Stimulated activated CD8-positive, alpha-beta memory T cell treated with anti-CD3 and anti-CD28 coated beads, Interleukin-15, amount 100 ng/mL, for 24 hours (primary cell): ENCODE measurements around the gene CHST11.
"Not testable (repeated sequence)": the region's sequence is repeated elsewhere in the genome, so short reads cannot be mapped to it uniquely, and the experiment has no call there.

ENCODE experiments used
- DNase-seq: peaks from one replicate; pipeline ENCODE4 v3.0.0-alpha.2; 2020; ENCODE audit warnings: low read depth

CHST11 gene

DNA sequence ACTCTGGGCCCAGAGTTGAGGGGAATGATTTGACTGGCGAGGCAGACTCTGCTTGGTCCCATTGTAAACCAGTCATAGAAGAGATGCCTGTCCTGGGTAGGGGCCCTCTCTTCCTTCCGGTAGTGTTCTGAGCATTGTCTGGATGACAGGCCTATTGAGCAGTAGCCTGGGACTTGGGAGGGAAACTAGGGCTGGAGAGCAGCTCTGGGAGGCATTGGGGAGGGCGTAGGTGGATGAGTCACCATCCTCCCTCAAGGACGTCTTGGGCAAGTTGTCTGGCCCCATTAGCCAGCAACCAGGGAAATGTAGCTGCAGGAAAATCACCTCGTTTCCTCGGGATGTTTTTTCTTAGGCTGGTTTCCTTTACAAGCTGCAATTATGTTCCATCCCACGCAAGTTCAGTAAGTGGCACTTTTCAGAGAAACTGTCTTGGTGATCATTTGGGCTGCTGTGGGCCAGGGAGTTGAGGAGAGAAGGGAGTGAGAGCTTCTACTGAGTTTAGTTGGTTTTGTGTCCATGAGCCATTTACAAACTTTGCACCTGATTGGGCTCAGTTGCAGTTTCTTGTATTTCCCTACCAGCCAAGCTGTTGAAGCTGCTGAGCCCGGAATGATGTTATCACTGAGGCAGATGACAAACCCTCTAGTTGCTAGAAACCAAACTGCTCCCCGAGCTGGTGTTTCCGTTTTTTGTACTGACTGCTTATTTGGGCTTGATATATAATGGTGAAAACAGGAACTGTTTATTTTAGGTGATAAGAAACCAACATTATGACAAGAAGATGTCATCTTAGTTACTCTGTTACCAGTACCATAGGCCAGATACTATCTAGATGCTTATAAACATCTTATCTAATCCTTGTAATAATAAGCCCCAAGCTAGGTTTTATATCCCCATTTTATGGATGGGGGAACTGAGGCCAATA, 147.6 kb downstream of the CHST11 start:
- no peak for DNase-seq

DNA sequence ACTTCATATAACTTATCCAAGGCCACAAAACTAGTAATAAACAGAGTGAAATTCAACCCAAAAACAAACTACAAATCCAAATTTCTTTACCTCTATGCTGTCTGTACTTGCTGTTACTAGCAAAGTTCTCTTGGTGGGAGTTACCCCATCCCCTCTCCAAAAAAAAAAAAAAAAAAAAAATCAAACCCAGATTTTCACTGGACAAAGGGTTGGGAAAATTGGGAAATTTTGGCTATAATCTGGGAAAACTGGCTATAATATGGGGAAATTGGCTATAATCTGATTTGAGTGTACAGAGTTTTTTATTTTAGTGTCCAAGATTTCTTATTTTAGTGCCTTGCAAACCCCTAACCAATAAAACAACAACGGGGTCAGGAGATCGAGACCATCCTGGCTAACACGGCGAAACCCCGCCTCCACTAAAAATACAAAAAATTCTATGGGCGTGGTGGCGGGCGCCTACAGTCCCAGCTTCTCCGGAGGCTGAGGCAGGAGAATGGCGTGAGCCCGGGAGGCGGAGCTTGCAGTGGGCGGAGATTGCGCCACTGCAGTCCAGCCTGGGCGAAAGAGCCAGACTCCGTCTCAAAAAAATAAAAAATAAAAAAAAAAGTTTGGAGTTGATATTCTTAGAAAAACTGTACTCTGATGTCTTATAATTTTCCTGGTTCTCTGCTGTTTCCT, 148.4 kb downstream of the CHST11 start:
- no peak for DNase-seq

DNA sequence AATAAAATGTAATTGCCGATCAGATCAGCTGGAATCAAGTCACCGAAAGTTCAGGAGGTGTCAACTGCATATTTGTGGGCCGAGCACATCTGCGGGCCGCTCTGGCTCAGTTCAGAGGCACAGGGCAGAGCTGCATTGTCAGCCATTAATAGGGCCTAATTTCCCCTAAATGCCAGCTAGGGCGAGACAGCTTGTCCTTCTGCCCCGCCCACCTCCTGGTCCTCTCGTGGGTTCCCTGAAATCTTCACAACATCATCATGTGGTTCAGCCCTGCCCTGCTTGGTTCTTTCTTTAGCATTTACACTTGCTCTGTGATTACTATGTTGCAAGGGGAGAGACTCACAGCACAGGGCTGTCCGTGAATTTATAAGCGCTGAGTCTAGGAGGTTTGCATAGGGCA, 148.9 kb downstream of the CHST11 start:
- no peak for DNase-seq

DNA sequence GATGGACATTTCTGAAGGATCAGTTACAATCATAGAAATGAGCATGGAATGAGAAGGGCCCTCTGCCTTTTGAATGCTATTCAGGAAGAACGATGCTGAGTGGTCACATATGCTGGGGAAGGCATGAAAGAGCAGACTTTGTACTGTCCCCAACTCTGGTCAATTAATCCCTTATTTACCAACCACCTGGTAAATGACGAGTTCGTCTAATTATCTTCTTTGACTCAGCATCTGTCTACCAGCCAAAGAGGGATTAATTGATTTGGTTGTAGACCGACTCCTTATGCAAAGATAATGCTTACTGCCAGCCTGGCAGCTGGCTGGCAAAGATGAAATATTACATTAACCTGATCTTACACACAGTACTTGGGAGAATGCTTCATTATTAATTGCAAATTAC, 152.2 kb downstream of the CHST11 start:
- no peak for DNase-seq

DNA sequence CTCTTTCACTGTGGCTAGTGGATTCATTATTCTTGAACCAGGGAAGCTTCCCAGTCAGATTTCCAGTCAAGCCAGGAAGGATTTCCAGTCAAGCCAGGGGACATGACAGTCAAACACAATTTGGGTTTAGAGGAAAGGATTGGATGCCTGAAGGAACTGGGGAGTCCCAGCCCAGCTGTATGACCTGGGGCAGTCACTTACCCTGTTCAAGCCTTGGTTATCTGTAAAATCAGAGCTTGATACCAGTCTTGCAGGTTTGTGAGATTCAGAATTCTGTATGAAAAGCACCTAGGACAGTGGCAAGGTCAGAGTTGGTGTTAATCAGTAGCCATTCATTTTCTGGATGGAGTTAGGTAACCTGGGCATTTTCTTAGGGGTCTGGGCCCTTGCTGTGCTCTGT, 152.7 kb downstream of the CHST11 start:
- DNase-seq = no peak

DNA sequence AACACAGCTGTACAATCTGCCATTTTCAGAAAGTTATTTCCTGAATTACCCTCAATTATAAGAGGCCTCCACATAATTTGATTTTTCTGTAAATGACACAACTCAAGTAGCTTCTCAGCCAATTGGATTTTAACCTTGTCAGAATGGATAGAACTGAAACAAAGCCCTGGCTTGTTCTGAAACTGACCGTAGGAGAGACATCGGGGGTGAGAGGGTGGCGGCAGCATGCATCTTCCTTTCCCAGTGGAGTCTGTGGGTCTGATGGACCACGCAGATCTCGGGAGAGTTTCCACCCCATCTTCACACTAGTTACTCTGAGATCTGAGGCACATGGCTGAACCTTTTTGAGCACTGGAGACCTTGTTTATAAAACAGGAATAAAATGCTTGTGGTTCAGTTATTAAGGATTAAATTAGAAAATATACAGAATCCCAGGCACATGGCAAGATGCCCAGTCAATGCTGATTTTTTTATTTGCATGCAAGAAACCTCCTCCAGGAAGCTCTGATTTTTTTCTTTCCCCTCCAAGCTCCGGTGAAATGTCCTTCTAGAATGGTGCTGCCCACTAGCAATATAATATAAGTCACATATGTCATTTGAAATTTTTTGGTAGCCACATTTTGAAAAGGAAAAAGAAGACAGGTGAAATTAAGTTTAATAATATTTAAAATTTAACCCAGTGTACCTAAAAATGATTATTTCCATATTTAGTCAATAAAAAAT, 153.9 kb downstream of the CHST11 start:
- DNase-seq = no peak

DNA sequence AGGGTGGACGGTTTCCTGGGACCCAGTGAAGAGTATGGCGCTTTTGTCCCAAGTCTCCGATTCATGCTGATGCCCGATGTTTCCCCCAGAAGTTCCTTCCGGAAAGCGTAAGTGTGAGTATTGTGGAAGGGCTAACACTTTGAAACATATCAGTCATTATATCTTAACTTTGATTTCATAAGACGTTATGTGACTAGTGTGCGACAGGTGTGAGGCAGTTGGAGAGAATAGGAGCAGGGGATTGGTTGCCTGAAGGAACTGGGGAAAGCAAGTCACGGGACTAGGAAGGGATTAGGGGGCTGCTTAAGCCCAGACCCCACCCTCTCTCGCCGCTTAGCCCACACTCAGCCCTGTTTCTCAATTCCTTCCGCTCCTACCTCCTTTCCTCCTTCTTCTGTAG, 154.9 kb downstream of the CHST11 start:
- DNase-seq = no peak

DNA sequence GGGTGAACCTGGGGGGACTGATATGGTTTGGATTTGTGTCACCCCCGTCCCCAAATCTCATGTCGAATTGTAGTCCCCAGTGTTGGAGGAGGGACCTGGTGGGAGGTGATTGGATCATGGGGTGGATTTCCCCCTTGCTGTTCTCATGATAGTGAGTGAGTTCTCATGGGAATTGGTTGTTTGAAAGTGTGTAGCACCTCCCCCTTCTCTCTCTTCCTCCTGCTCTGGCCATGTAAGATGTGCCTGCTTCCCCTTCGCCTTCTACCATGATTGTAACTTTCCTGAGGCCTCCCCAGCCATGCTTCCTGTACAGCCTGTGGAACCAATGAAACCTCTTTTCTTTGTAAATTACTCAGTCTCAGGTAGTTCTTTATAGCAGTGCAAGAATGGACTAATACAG, 156.6 kb downstream of the CHST11 start:
- DNase-seq = not testable (repeated sequence)

DNA sequence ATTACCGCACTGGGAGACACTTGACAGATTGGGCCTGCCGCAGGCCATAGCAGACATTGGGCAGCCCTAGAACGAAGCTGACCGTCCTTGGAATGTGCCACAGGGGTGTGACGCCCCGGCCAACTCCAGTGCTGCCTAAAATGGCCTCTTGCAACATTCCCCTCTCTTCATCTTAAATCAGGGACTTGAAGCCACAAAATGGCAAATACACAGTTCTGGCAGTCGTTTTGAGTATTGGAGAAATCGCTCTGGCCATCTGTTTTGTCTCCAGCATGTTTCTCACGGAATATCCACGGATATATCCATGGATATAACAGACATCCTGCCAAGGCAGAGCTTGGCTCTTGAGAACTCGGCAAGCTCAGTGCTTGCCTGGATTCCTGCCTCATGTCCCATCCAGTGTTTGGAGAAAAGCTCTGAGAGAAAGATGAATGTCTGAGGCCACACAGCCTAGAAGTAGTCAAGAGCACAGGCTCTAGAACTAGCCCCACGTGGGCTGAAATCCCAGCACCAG, 158.4 kb downstream of the CHST11 start:
- no peak for DNase-seq

DNA sequence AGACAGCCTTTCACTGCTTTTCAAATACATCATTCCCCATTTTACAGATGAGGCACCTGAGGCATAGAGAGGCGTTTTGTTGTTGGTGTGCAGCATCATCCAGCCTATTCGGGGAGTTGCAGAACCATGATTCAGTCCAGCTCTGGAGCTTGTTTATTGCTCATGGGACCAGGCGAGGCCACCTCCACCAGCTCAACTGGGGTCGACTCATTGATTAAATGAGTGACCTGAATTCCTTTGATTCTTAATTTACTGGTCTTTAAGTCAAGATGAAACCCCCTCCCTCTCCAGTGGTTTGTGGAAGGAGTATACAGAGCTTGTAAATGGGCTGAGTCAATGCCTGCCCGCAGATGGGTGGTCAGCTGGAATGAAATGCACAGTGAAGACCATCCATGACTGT, 161.9 kb downstream of the CHST11 start:
- no peak for DNase-seq

DNA sequence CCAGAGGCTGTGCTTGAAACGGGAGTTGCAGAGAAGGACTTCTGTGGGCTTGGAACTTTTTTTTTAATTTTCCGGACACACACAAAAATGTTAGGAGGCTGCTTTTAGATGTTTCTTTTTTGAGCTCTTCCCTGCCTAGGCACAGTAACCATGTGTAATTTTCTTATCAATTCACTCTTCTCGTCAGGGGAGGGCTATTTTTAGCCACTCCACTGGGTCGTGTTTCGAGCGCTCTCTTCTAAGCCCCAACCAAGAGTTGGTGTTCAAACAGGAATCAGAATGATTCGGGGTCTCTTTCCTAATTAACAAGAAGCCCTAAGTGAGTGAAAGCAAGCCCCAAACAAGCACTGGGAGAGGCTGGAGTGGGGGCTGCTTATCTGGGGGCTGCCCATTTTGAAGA, 162.6 kb downstream of the CHST11 start:
- no peak for DNase-seq

DNA sequence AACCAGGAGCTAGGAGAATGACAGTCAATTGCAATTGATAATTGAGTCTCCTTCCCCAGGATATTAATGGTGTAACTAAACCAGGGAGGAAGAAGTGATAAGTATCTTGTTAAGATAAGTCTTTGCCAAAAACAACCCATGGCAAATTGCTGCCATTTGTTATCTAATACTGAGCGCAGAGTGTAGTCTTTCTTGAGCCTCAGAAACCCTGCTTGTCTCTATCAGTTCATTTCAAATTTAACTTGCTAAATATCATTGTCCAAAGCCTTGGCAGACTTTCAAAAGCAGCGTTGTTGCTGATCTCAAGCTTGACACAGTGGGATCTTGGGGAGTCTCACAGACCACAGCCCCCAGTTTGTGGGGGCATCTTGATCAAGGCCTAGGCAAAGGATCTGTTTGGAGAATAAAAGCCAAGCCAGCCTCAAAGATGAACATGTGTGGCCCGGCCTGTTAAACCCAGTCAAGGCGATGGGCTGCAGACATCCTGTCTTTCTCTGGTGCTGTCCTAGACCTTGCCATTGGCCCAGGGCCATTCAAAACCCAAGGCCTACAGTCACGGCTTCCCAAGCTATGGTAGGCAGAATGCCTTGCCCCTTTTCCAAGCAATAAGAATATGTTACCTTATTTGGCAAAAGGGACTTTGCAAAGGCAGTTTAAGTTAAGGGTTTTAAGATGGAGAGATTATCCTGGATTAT, 164.2 kb downstream of the CHST11 start:
- DNase-seq = no peak

DNA sequence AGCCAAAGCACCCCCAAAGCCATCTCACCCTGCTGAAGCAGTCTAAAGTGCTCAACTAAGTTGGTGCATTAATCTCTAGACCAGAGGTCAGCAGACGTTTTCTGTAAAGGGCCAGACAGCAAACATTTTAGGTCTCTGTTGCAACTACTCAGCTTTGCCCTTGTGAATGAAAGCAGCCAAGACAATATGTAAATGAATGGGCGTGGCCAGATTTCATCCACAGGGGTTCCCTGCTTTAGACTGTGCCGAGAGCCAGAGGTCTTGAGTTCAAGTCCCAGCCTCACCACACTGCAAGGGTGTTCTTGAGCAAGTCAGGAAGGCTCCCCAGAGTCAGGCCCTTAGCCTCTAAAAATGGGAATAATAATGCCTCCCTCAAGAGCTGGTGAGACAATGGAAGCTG, 166.2 kb downstream of the CHST11 start:
- DNase-seq = no peak

DNA sequence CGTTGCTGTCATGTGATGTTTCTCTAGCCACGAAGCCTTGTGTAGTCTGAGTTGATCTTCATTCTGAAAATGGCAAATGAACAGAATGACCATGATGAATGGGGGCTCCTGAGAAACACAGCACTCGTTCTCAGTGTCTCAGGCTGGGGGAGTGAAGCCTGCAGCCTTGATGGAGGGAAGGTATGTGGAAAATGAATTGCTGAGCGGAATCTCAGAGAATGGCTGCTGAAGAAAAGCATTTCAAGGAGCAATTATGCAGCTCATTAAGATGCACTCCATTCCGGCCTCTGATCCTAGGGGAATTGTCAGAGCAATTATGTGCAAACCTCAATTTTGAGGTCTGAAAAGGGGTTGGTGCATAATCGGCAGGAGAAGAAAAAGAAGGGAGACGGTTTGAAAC, 167.1 kb downstream of the CHST11 start:
- no peak for DNase-seq

DNA sequence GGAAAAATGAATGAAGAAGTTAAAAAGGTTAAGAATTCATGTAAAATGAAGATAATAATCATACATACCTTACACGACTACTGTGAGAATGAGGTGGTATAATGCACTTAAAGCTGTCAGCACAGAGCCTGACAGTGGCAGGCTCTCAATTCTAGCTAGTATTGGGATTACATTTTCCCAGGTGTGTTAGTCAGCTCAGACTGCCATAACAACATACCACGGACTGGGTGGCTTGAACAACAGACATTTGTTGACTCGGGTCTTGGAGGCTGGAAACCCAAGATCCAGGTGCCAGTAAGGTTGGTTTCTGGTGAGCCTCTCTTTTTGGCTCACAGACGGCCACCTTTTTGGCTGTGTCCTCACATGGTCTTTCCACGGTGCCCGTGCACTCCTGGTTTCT, 167.8 kb downstream of the CHST11 start:
- no peak for DNase-seq

DNA sequence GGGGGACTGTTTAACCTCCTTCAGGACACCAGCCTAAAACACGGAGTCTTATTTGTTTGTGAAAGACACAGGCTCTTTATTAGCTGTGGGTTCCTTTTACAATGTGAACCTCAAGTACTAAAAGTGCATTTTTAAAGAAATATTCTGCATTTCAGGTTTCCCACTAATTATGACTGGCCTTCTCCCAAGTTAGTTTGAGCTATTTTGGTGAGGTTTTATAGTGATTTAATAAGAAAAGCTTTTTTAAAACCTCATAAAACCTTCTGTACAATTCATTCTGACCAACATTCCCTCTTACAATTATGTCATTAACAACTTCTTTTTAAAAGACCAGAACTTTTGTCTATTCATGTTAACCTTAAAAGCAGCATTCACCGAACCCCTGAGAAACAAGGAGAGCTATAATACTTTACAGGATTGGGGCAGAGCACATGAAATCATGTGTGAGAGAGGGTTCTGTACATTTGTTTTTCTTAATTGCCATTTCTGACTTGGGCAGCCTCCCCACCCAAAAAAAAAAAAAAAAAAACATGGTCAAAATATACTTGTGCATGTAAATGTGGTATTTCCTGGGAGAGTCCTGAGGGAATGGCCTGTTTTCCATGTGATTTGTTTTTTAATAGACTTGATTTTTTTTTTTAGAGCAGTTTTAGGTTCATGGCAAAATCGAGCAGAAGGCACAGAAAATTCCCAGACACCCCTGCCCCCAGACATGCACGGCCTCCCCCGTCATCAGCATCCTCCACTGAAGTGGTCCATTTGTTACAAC, 169.5 kb downstream of the CHST11 start:
- DNase-seq = no peak

DNA sequence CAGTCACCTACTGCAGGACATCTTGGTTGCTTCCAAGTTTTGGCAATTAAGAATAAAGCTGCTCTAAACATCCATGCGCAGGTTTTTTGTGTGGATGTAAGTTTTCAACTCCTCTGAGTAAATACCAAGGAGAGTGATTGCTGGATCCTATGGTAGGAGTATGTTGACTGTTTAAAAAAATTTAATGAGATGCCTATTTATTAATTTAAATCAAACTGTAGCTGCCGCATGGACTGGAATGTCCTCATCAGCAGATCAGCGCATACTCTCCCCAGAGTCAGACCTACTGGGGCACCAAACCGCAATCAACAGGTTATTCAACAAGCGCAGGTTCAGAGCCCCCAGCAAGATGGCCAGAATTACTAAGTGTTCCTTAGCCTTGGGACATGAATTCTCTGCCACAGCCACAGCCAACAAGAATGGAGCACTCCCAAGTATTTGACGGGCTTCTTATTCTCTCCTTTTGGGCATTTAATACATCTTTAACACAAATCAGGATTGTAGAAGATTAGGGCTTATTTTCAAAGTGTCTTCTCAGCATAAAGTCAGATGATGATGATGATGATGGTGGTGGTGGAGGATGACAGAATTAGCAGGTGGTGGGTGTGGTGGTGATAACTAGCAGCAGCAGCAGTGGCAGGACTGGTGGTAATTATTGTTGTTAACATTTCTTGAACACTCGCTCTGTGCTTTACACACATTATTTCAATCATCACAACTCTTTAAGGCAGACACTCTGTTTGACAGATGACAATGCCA, 170.7 kb downstream of the CHST11 start:
- DNase-seq = no peak

DNA sequence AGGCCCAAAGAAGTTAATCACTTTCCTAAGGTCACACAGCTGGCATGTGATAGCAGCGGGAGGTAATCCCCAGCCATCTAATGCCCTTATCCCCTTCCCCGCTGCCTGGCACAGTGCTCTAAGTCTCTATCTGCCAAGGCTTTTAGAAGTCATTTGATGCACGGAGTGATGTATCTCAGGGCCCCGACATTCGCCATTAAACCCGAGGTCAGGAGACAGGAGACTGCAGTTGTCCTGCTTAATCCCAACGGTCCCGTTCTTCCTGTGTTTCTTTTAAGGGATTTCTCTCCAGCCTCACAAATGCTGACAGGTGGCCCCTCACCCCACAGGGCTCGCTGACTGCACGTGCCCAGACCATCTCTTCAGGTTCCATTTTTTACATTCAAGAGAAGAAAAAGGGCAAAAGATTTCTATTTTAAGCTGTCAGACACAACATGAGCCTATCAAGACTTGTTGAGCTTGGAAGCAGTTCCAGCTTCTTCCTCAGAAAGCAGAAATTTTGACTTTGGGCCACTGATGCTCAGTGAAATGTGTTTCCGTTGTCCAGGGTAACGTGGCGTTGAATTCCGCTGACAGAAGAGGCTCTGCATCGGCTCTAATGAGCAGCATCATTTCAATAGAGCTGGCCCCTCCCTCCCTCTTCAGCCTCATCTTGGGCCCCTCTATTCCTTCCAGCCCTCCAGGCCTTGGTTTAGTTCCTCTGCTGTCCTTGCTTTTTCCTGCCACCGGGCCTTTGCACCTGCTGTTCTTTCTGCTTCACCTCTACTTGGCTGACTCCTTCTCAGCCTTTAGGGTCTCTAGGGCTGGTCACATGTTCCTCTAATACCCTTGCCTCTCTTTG, 171.5 kb downstream of the CHST11 start:
- no peak for DNase-seq

DNA sequence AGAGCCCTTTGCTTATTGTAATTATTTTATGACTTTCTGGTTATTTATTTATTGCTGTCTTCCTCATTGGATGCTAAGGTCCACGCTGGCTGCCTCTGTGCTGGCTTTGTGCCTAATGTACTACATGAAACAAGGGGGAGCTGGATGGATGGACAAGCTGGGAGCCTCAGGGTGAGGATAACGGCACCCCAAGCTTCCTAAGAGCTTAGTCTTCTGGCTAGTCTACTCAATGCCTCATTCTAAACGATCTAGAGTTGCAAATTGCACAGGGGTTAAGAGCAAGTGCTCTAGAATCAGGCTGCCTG, 172.0 kb downstream of the CHST11 start:
- DNase-seq = no peak

DNA sequence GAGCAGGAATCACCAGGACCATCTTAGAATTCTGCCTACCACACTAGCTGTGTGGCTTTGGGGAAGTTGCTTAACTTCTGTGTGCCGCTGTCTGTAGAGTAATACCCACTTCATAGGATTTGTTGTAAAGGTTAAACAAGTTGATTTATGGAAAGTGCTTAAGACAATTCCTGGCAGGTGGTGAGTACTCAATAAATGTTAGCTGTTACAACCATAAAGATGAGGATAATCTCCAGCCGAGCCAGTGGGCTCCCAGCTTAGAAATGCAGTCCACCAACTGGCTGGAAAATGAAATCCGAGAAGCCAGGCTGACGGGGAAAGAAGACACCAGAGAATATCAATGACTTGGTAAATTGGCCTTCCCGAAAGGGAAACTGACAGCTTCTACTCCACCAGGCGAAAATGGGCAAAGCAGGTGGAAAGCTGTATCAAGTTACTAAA, 173.5 kb downstream of the CHST11 start:
- no peak for DNase-seq
